ENCODE results near the gene EAPP. TPM values are rescaled to one million over a fixed set of nuclear protein-coding genes. Genes with fewer than 3 reads are reported as not detected.

EAPP gene
- total RNA-seq, result 91.2 TPM

GRCh38 chr14:34539407-34540180 lies at the start of gene EAPP:
Gene EAPP (minus strand): TSS chr14:34539701. CDS start chr14:34539628, 73 bp downstream.

Other genes starting within 250 kb of the EAPP start
- 28.6 TPM for gene SPTSSA, start 77.5 kb downstream of the EAPP start, total RNA-seq
- gene SNX6, start 90.4 kb upstream of the EAPP start, total RNA-seq, result 260 TPM
- gene CFL2, start 174.9 kb upstream of the EAPP start, total RNA-seq, result 141 TPM